Measurements from ENCODE around the gene VPS37B. TPM values are rescaled to one million over a fixed set of nuclear protein-coding genes. Genes with fewer than 3 reads are reported as not detected.

Gene VPS37B
- polyA plus RNA-seq, 1 of the 3 experiments (the other 2 are of a cell fraction) = 41.1 TPM

- TF ChIP-seq CTCF (IDR thresholded peaks at IDR 0.05) = no peak
- TF ChIP-seq USF2 (IDR thresholded peaks at IDR 0.05; ENCODE audit: borderline replicate concordance, low read depth, low read length) = no peak
Observed at GRCh38 chr12:122864894-122865253, 31.1 kb downstream of the VPS37B start (continued).

- DNase-seq = peak; percentile 22
- no peak overlapping the region for H2AFZ ChIP-seq (ENCODE audit: low read depth)
- H3F3A ChIP-seq (replicated peaks; ENCODE audit: insufficient read depth) = no peaks in the 10 kb centered on the region
- ChIA-PET CTCF (interaction anchor here (1.1 to 8.0 kb wide), 6 partner anchors 17 to 100 kb away, joined by 3 to 148 read pairs (median 7); no protein-coding TSS in a partner anchor), POLR2A (no interaction called here)
- H3K36me3 ChIP-seq (replicated peaks in 1 of 2; ENCODE audit: control insufficient read depth in 1 of 2, insufficient read depth in 2 of 2, low read length in 1 of 2) = peaks cover 0 to 42% of the 10 kb centered on the region in 2 experiments
- peaks cover 0 to 9% of the 10 kb centered on the region in 2 experiments; a peak in 1 of 4 replicates for H3K4me1 ChIP-seq (ENCODE audit: control insufficient read depth in 1 of 2, insufficient read depth in 2 of 2, low read depth in 1 of 2, low read length in 1 of 2)
- H3K9me2 ChIP-seq = no peaks in the 10 kb centered on the region
- H3K9ac ChIP-seq = no peak overlapping the region
- no peak overlapping the region; a peak in 1 of 4 replicates for H3K27ac ChIP-seq (ENCODE audit: low read depth in 2 of 2, low read length in 1 of 2)
- H3K27me3 ChIP-seq (ENCODE audit: insufficient read depth) = no peaks in the 10 kb centered on the region
- WGBS (ENCODE audit: low lambda C conversion rate) = 85% methylated on average over 8 of the region's 12 CpGs
- H3K4me2 ChIP-seq = no peak overlapping the region
- no peaks in the 10 kb centered on the region for H3K79me2 ChIP-seq (ENCODE audit: insufficient read depth)
- H3K9me3 ChIP-seq = no peaks in the 10 kb centered on the region
- no peak overlapping the region for H3K4me3 ChIP-seq (ENCODE audit: low read depth in 2 of 2, low read length in 1 of 2)
- H4K20me1 ChIP-seq (ENCODE audit: insufficient read depth) = no peaks in the 10 kb centered on the region
- no peak for TF ChIP-seq REST (IDR thresholded peaks at IDR 0.05; ENCODE audit: low read depth, low read length)
- TF ChIP-seq EZH2phosphoT487 (IDR thresholded peaks at IDR 0.05; ENCODE audit: borderline replicate concordance, low read depth) = no peak
- no peak for TF ChIP-seq RXRA (IDR thresholded peaks at IDR 0.05; ENCODE audit: borderline replicate concordance, low read depth)
- no peak for TF ChIP-seq PBX3 (IDR thresholded peaks at IDR 0.05)
- TF ChIP-seq FOSL2 (IDR thresholded peaks at IDR 0.05; ENCODE audit: borderline replicate concordance, low read depth) = no peak
- no peak for TF ChIP-seq GABPA (IDR thresholded peaks at IDR 0.05; ENCODE audit: low read depth)
- TF ChIP-seq CHD2 (IDR thresholded peaks at IDR 0.05; ENCODE audit: low read length, partially characterized antibody) = no peak
- no peak for TF ChIP-seq POLR2AphosphoS5 (IDR thresholded peaks at IDR 0.05; ENCODE audit: low read depth, low read length)
- TF ChIP-seq CTCF (IDR thresholded peaks at IDR 0.05) = no peak
- TF ChIP-seq RCOR1 (IDR thresholded peaks at IDR 0.05; ENCODE audit: low read length) = no peak
- no peak for TF ChIP-seq RFX5 (IDR thresholded peaks at IDR 0.05; ENCODE audit: low read length)
- no peak for TF ChIP-seq MXI1 (IDR thresholded peaks at IDR 0.05; ENCODE audit: low read depth, low read length)
- no peak for TF ChIP-seq FOXM1 (IDR thresholded peaks at IDR 0.05; ENCODE audit: low read depth)
Observed at GRCh38 chr12:122862872-122863701, 32.8 kb downstream of the VPS37B start.

All from SK-N-SH (cell line).